Measurements from ENCODE around the gene TMEM121. TPM values are rescaled to one million over a fixed set of nuclear protein-coding genes. Genes with fewer than 3 reads are reported as not detected.

The TMEM121 gene
- total RNA-seq, 1 donor from 2014 or later: 3.1 TPM

- Histone ChIP-seq H3K27me3 (ENCODE audit: control insufficient read depth in 3 of 3, insufficient read depth in 3 of 3, low read length in 3 of 3) (peaks cover 4 to 49% (median 12%) of the 10 kb centered on the region in 3 donors), H3K9me3 (ENCODE audit: control insufficient read depth in 3 of 3, low read length in 3 of 3) (no peaks in the 10 kb centered on the region), H3K4me3 (ENCODE audit: low read length in 3 of 3) (peak overlapping the region; percentile 38 to 52 (median 40)), H3K27ac (ENCODE audit: low read depth, low read length) (peak overlapping the region; percentile 94), H3K9ac (ENCODE audit: low read depth in 1 of 3, low read length in 3 of 3) (peak overlapping the region; percentile 62 to 71 (median 65)), H3K36me3 (ENCODE audit: control insufficient read depth in 3 of 3, insufficient read depth in 3 of 3, low read length in 3 of 3) (no peaks in the 10 kb centered on the region), H3K4me1 (ENCODE audit: control insufficient read depth in 3 of 3, insufficient read depth in 3 of 3, low read length in 3 of 3) (peaks cover 60 to 71% (median 67%) of the 10 kb centered on the region in 3 donors)
Observed at GRCh38 chr14:105481886-105482457, 44.4 kb upstream of the TMEM121 start.

- Histone ChIP-seq H3K4me3 (ENCODE audit: low read length in 3 of 3) (no peak overlapping the region), H3K9me3 (ENCODE audit: control insufficient read depth in 3 of 3, low read length in 3 of 3) (no peaks in the 10 kb centered on the region), H3K27ac (ENCODE audit: low read depth, low read length) (peak overlapping the region; percentile 94), H3K36me3 (ENCODE audit: control insufficient read depth in 3 of 3, insufficient read depth in 3 of 3, low read length in 3 of 3) (no peaks in the 10 kb centered on the region), H3K9ac (ENCODE audit: low read depth in 1 of 3, low read length in 3 of 3) (peak overlapping the region; percentile 62 to 71 (median 65)), H3K4me1 (ENCODE audit: control insufficient read depth in 3 of 3, insufficient read depth in 3 of 3, low read length in 3 of 3) (peaks cover 55 to 66% (median 63%) of the 10 kb centered on the region in 3 donors), H3K27me3 (ENCODE audit: control insufficient read depth in 3 of 3, insufficient read depth in 3 of 3, low read length in 3 of 3) (peaks cover 8 to 49% (median 12%) of the 10 kb centered on the region in 3 donors)
Observed at GRCh38 chr14:105482486-105483110, 43.8 kb upstream of the TMEM121 start.

- Histone ChIP-seq H3K36me3 (ENCODE audit: control insufficient read depth in 3 of 3, insufficient read depth in 3 of 3, low read length in 3 of 3) (no peaks in the 10 kb centered on the region), H3K9ac (ENCODE audit: low read depth in 1 of 3, low read length in 3 of 3) (peak overlapping the region; percentile 32 to 62 (median 33)), H3K27ac (ENCODE audit: low read depth, low read length) (peak overlapping the region; percentile 94), H3K4me1 (ENCODE audit: control insufficient read depth in 3 of 3, insufficient read depth in 3 of 3, low read length in 3 of 3) (peaks cover 57 to 70% (median 68%) of the 10 kb centered on the region in 3 donors), H3K27me3 (ENCODE audit: control insufficient read depth in 3 of 3, insufficient read depth in 3 of 3, low read length in 3 of 3) (peaks cover 8 to 49% (median 12%) of the 10 kb centered on the region in 3 donors), H3K9me3 (ENCODE audit: control insufficient read depth in 3 of 3, low read length in 3 of 3) (no peaks in the 10 kb centered on the region), H3K4me3 (ENCODE audit: low read length in 3 of 3) (no peak overlapping the region)
Observed at GRCh38 chr14:105483300-105484068, 42.9 kb upstream of the TMEM121 start.

- H3K36me3 ChIP-seq (ENCODE audit: control insufficient read depth in 3 of 3, insufficient read depth in 3 of 3, low read length in 3 of 3): no peaks in the 10 kb centered on the region
- H3K9ac ChIP-seq (ENCODE audit: low read depth in 1 of 3, low read length in 3 of 3): peak overlapping the region in 2 of 3 donors; percentile 40 to 50
- peak overlapping the region in 1 of 3 donors; percentile 7 for H3K4me3 ChIP-seq (ENCODE audit: low read length in 3 of 3)
- peak overlapping the region; percentile 94 for H3K27ac ChIP-seq (ENCODE audit: low read depth, low read length)
- H3K27me3 ChIP-seq (ENCODE audit: control insufficient read depth in 3 of 3, insufficient read depth in 3 of 3, low read length in 3 of 3): peaks cover 8 to 49% (median 12%) of the 10 kb centered on the region in 3 donors
- peaks cover 63 to 78% (median 74%) of the 10 kb centered on the region in 3 donors for H3K4me1 ChIP-seq (ENCODE audit: control insufficient read depth in 3 of 3, insufficient read depth in 3 of 3, low read length in 3 of 3)
- no peaks in the 10 kb centered on the region for H3K9me3 ChIP-seq (ENCODE audit: control insufficient read depth in 3 of 3, low read length in 3 of 3)
Observed at GRCh38 chr14:105484069-105484996, 42.0 kb upstream of the TMEM121 start.

- no peak overlapping the region for H3K4me3 ChIP-seq (ENCODE audit: low read length in 3 of 3)
- H3K27ac ChIP-seq (ENCODE audit: low read depth, low read length): peak overlapping the region; percentile 94
- peaks cover 8 to 45% (median 12%) of the 10 kb centered on the region in 3 donors for H3K27me3 ChIP-seq (ENCODE audit: control insufficient read depth in 3 of 3, insufficient read depth in 3 of 3, low read length in 3 of 3)
- H3K9me3 ChIP-seq (ENCODE audit: control insufficient read depth in 3 of 3, low read length in 3 of 3): no peaks in the 10 kb centered on the region
- no peaks in the 10 kb centered on the region for H3K36me3 ChIP-seq (ENCODE audit: control insufficient read depth in 3 of 3, insufficient read depth in 3 of 3, low read length in 3 of 3)
- peak overlapping the region in 1 of 3 donors; percentile 40 for H3K9ac ChIP-seq (ENCODE audit: low read depth in 1 of 3, low read length in 3 of 3)
- H3K4me1 ChIP-seq (ENCODE audit: control insufficient read depth in 3 of 3, insufficient read depth in 3 of 3, low read length in 3 of 3): peaks cover 64 to 80% (median 75%) of the 10 kb centered on the region in 3 donors
Observed at GRCh38 chr14:105484997-105485393, 41.4 kb upstream of the TMEM121 start.

GRCh38 chr14:105485739-105486162, 40.6 kb upstream of the TMEM121 start:
- H3K9me3 ChIP-seq (ENCODE audit: control insufficient read depth in 3 of 3, low read length in 3 of 3): no peaks in the 10 kb centered on the region
- H3K36me3 ChIP-seq (ENCODE audit: control insufficient read depth in 3 of 3, insufficient read depth in 3 of 3, low read length in 3 of 3): no peaks in the 10 kb centered on the region
- peak overlapping the region in 1 of 3 donors; percentile 33 for H3K9ac ChIP-seq (ENCODE audit: low read depth in 1 of 3, low read length in 3 of 3)
- peak overlapping the region; percentile 72 for H3K27ac ChIP-seq (ENCODE audit: low read depth, low read length)
- no peak overlapping the region for H3K4me3 ChIP-seq (ENCODE audit: low read length in 3 of 3)
- H3K27me3 ChIP-seq (ENCODE audit: control insufficient read depth in 3 of 3, insufficient read depth in 3 of 3, low read length in 3 of 3): peaks cover 8 to 45% (median 12%) of the 10 kb centered on the region in 3 donors
- peaks cover 60 to 75% (median 69%) of the 10 kb centered on the region in 3 donors for H3K4me1 ChIP-seq (ENCODE audit: control insufficient read depth in 3 of 3, insufficient read depth in 3 of 3, low read length in 3 of 3)

- Histone ChIP-seq H3K27me3 (ENCODE audit: control insufficient read depth in 3 of 3, insufficient read depth in 3 of 3, low read length in 3 of 3) (peaks cover 8 to 40% (median 12%) of the 10 kb centered on the region in 3 donors), H3K9me3 (ENCODE audit: control insufficient read depth in 3 of 3, low read length in 3 of 3) (no peaks in the 10 kb centered on the region), H3K36me3 (ENCODE audit: control insufficient read depth in 3 of 3, insufficient read depth in 3 of 3, low read length in 3 of 3) (no peaks in the 10 kb centered on the region), H3K4me1 (ENCODE audit: control insufficient read depth in 3 of 3, insufficient read depth in 3 of 3, low read length in 3 of 3) (peaks cover 55 to 68% (median 63%) of the 10 kb centered on the region in 3 donors), H3K27ac (ENCODE audit: low read depth, low read length) (peak within 1 kb of the TSS; percentile 72), H3K9ac (ENCODE audit: low read depth in 1 of 3, low read length in 3 of 3) (peak within 1 kb of the TSS; percentile 50 to 68 (median 65)), H3K4me3 (ENCODE audit: low read length in 3 of 3) (peak within 1 kb of the TSS; percentile 49 to 67 (median 63))
Observed at GRCh38 chr14:105486163-105486973, 40.0 kb upstream of the TMEM121 start, which contains the start of gene CRIP1. CRIP1 (plus strand) TSS chr14:105486886; CDS start chr14:105487260, 374 bp downstream.

GRCh38 chr14:105486974-105487448, 39.4 kb upstream of the TMEM121 start:
- Histone ChIP-seq H3K4me1 (ENCODE audit: control insufficient read depth in 3 of 3, insufficient read depth in 3 of 3, low read length in 3 of 3) (peaks cover 58 to 67% (median 62%) of the 10 kb centered on the region in 3 donors), H3K4me3 (ENCODE audit: low read length in 3 of 3) (peak overlapping the region; percentile 49 to 67 (median 63)), H3K36me3 (ENCODE audit: control insufficient read depth in 3 of 3, insufficient read depth in 3 of 3, low read length in 3 of 3) (no peaks in the 10 kb centered on the region), H3K9me3 (ENCODE audit: control insufficient read depth in 3 of 3, low read length in 3 of 3) (no peaks in the 10 kb centered on the region), H3K27me3 (ENCODE audit: control insufficient read depth in 3 of 3, insufficient read depth in 3 of 3, low read length in 3 of 3) (peaks cover 8 to 37% (median 12%) of the 10 kb centered on the region in 3 donors), H3K27ac (ENCODE audit: low read depth, low read length) (peak overlapping the region; percentile 72), H3K9ac (ENCODE audit: low read depth in 1 of 3, low read length in 3 of 3) (peak overlapping the region; percentile 50 to 68 (median 65))

Measured in skeletal muscle tissue (tissue), 4 donors.